Measurements from ENCODE around the gene KHDC3L.

GRCh38 chr6:73349311-73349710 lies 13.1 kb upstream of the KHDC3L start:
- no peak for TF ChIP-seq EZH2phosphoT487 (IDR thresholded peaks at IDR 0.05; ENCODE audit: low read length)
- TF ChIP-seq CTCF (IDR thresholded peaks at IDR 0.05; ENCODE audit: low read length) = no peak
- TF ChIP-seq EZH2 (optimal IDR thresholded peaks at IDR 0.05; ENCODE audit: low read depth, low read length) = no peak

Data from MM.1S (cell line).